Caco-2 (cell line): ENCODE data around the gene FAM13B. TPM values are rescaled to one million over a fixed set of nuclear protein-coding genes. Genes with fewer than 3 reads are reported as not detected.
"Not testable (repeated sequence)": the region's sequence is repeated elsewhere in the genome, so short reads cannot be mapped to it uniquely, and the experiment has no call there.

Source experiments
- BruUV-seq: library from RNA; stranded (reverse); fragments of 400-500 nt; replicated peaks from 2 replicates; lab custom pipeline; 2021; lab: Mats Ljungman, UMichigan
- CTCF ChIA-PET: fragments of 300-600 bp; sonication (Branson Sonifier 250); formaldehyde crosslinking; loops from one replicate; lab custom pipeline; 2022; ENCODE audit warnings: antibody characterized with exemption; lab: Charles Lee
- POLR2A ChIA-PET: fragments of 300-600 bp; sonication (Branson Sonifier 250); formaldehyde crosslinking; loops from one replicate; lab custom pipeline; 2022; ENCODE audit warnings: antibody characterized with exemption; lab: Charles Lee
- DNase-seq, 2 experiments: peaks; one replicate each; pipeline versions ENCODE4 v3.0.0 to v3.0.0-alpha.2; 2020 to 2022
- H3K27me3 ChIP-seq: replicated peaks from 2 replicates; pipeline ENCODE4 v1.6.0; 2011; ENCODE audit warnings: low read length; ENCODE audit not compliant: control insufficient read depth, insufficient read depth
- H3K36me3 ChIP-seq: 2 replicates; pipeline ENCODE4 v1.5.1; 2011; ENCODE audit warnings: low read length; ENCODE audit not compliant: control insufficient read depth, insufficient read depth
- H3K4me1 ChIP-seq: fragments of 250-450 bp; sonication (Bioruptor Pico); 2 replicates; pipeline ENCODE4 v1.5.1; 2020; ENCODE audit warnings: mild to moderate bottlenecking
- H3K4me3 ChIP-seq: 2 replicates; pipeline ENCODE4 v1.5.1; 2011; ENCODE audit warnings: low read depth, mild to moderate bottlenecking, control low read depth, low read length
- H3K9me3 ChIP-seq: fragments of 250-450 bp; sonication (Bioruptor Pico); 2 replicates; pipeline ENCODE4 v1.5.1; 2020; ENCODE audit warnings: mild to moderate bottlenecking, moderate library complexity
- H3K27ac Mint-ChIP-seq: one replicate; pipeline ENCODE4 v1.8.0; 2022; ENCODE audit warnings: mixed read lengths; ENCODE audit not compliant: unreplicated experiment
- H3K27me3 Mint-ChIP-seq: one replicate; pipeline ENCODE4 v1.8.0; 2022; ENCODE audit warnings: mixed read lengths; ENCODE audit not compliant: insufficient read depth, unreplicated experiment
- H3K36me3 Mint-ChIP-seq: one replicate; pipeline ENCODE4 v1.8.0; 2022; ENCODE audit warnings: mild to moderate bottlenecking, mixed read lengths; ENCODE audit not compliant: insufficient read depth, unreplicated experiment
- H3K4me1 Mint-ChIP-seq: one replicate; pipeline ENCODE4 v1.8.0; 2022; ENCODE audit warnings: low read depth, mixed read lengths; ENCODE audit not compliant: unreplicated experiment
- H3K4me3 Mint-ChIP-seq: one replicate; pipeline ENCODE4 v1.8.0; 2022; ENCODE audit warnings: mild to moderate bottlenecking, moderate library complexity, mixed read lengths; ENCODE audit not compliant: unreplicated experiment
- H3K9me3 Mint-ChIP-seq: one replicate; pipeline ENCODE4 v1.8.0; 2022; ENCODE audit warnings: mixed read lengths; ENCODE audit not compliant: unreplicated experiment
- intact Hi-C: fragments of 100-400 bp; cut with micrococcal nuclease; formaldehyde crosslinking; loops from one replicate; pipeline ENCODE4 v1.10.0; 2022; ENCODE audit not compliant: unreplicated experiment
- total RNA-seq: library from RNA; stranded (reverse); gene quantifications from 2 replicates; pipeline ENCODE4 v1.2.3, GENCODE V29; 2022
- TF ChIP-seq, protein P1 (sequence below), 2 experiments: fragments of 200-600 bp in 1 of 2; IDR thresholded peaks; 1 replicate in 1 of 2; 2 replicates in 1 of 2; pipeline versions ENCODE4 v1.5.1 to v1.8.0; 2011 to 2022; ENCODE audit warnings: antibody characterized with exemption in 1 of 2, control low read depth in 1 of 2, inconsistent platforms in 1 of 2, low read depth in 1 of 2, low read length in 1 of 2, mild to moderate bottlenecking in 1 of 2, moderate library complexity in 1 of 2; ENCODE audit not compliant: insufficient read depth in 1 of 2, severe bottlenecking in 1 of 2, unreplicated experiment in 1 of 2

The FAM13B gene
- total RNA-seq, 1 experiment from 2014 or later: 55.8 TPM

DNA sequence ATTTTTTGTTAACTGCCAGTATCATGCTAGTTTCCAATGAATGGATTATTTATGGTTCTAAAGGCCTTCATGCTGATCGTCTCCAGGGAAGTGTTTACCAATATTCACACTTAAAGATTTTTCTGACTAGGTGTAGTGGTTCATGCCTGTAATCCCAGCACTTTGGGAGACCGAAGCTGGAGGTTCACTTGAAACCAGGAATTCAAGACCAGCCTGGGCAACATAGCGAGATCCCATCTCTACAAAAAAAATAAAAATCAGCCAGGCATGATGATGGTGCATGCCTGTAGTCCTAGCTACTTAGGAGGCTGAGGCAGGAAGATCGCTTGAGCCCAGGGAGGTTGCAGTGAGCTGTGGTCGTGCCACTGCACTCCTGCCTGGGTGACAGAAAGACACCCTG is 43.5 kb downstream of the FAM13B start:
- Histone ChIP-seq H3K4me1 (no peaks in the 10 kb centered on the region), H3K4me3 (no peak overlapping the region), H3K27me3 (no peaks in the 10 kb centered on the region), H3K36me3 (no peaks in the 10 kb centered on the region; the same call in 1 of the 2 replicates), H3K9me3 (no peaks in the 10 kb centered on the region)
- Mint-ChIP-seq H3K4me1 (peaks cover 6% of the 10 kb centered on the region), H3K36me3 (peaks cover 43% of the 10 kb centered on the region), H3K4me3 (no peak overlapping the region), H3K9me3 (no peaks in the 10 kb centered on the region), H3K27me3 (no peaks in the 10 kb centered on the region), H3K27ac (no peak overlapping the region)
- TF ChIP-seq, protein P1, sequence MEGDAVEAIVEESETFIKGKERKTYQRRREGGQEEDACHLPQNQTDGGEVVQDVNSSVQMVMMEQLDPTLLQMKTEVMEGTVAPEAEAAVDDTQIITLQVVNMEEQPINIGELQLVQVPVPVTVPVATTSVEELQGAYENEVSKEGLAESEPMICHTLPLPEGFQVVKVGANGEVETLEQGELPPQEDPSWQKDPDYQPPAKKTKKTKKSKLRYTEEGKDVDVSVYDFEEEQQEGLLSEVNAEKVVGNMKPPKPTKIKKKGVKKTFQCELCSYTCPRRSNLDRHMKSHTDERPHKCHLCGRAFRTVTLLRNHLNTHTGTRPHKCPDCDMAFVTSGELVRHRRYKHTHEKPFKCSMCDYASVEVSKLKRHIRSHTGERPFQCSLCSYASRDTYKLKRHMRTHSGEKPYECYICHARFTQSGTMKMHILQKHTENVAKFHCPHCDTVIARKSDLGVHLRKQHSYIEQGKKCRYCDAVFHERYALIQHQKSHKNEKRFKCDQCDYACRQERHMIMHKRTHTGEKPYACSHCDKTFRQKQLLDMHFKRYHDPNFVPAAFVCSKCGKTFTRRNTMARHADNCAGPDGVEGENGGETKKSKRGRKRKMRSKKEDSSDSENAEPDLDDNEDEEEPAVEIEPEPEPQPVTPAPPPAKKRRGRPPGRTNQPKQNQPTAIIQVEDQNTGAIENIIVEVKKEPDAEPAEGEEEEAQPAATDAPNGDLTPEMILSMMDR (IDR thresholded peaks at IDR 0.05; ENCODE audit: insufficient read depth in 1 of 2, low read depth in 1 of 2, low read length in 1 of 2, severe bottlenecking in 1 of 2, unreplicated experiment in 1 of 2): no peak
- ChIA-PET CTCF (no interaction called here), POLR2A (no interaction called here)
- DNase-seq: no peak
- no TSS peak for BruUV-seq
- intact Hi-C loops: no loop called here

DNA sequence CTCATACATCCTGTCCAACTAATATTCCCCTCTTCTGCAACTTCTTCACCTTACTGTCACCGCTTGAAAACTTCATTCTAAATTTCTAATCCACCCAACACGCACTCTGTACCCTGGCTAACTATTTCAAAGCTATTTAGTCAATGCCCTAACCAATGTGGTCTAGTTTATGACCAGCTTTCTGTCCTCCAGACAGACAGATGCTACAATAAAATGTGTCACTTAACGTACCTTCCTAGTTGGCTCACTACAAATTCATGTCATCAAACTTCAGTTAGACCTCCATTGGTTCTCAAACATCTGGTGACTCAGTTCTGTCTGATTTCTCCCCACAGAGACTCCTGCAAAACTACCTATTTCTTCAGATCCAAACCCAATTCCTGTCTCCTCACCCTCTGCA is 57.7 kb downstream of the FAM13B start:
- Mint-ChIP-seq H3K27me3 (no peaks in the 10 kb centered on the region), H3K36me3 (peaks cover 48% of the 10 kb centered on the region), H3K4me3 (no peak overlapping the region), H3K9me3 (peaks cover 15% of the 10 kb centered on the region), H3K4me1 (no peaks in the 10 kb centered on the region), H3K27ac (no peak overlapping the region)
- Histone ChIP-seq H3K36me3 (no peaks in the 10 kb centered on the region), H3K4me3 (no peak overlapping the region), H3K4me1 (no peaks in the 10 kb centered on the region), H3K9me3 (no peaks in the 10 kb centered on the region), H3K27me3 (no peaks in the 10 kb centered on the region)
- ChIA-PET CTCF (no interaction called here), POLR2A (no interaction called here)
- intact Hi-C loops: no loop called here
- BruUV-seq: no TSS peak
- no peak for DNase-seq
- TF ChIP-seq, protein P1 (IDR thresholded peaks at IDR 0.05; ENCODE audit: insufficient read depth in 1 of 2, low read depth in 1 of 2, low read length in 1 of 2, severe bottlenecking in 1 of 2, unreplicated experiment in 1 of 2): no peak

DNA sequence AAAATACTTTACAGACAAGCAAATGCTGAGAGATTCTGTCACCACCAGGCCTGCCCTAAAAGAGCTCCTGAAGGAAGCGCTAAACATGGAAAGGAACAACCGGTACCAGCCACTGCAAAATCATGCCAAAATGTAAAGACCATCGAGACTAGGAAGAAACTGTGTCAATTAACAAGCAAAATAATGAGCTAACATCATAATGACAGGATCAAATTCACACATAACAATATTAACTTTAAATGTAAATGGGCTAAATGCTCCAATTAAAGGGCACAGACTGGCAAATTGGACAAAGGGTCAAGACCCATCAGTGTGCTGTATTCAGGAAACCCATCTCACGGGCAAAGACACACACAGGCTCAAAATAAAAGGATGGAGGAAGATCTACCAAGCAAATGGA is 62.5 kb downstream of the FAM13B start:
- DNase-seq, intact Hi-C loops, BruUV-seq, H3K27me3 ChIP-seq, H3K27ac Mint-ChIP-seq, POLR2A ChIA-PET, H3K4me3 Mint-ChIP-seq, H3K9me3 ChIP-seq, CTCF ChIA-PET, H3K36me3 ChIP-seq, H3K4me1 Mint-ChIP-seq, H3K4me3 ChIP-seq, H3K4me1 ChIP-seq, H3K27me3 Mint-ChIP-seq, H3K9me3 Mint-ChIP-seq: not testable (repeated sequence)
- peaks cover 37% of the 10 kb centered on the region for H3K36me3 Mint-ChIP-seq

DNA sequence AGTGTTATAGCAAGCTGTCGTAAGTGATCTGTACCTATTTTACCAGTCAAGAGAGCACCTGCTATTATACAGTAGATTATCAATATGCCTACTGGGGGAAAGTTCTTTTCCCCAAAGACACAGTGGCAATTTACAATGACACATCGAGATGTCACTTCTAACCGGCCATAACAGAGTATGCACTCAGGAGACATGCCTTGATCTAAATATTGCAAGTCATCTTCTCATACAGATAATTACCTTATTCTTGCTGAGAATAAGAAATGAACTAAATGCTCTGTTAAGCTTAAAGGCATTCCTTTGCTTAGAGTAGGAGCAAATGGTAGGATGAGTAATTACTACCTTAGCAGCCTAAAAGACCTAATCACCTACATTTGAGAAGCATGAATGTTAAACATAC is 72.1 kb downstream of the FAM13B start:
- Histone ChIP-seq H3K9me3 (no peaks in the 10 kb centered on the region), H3K4me3 (no peak overlapping the region), H3K36me3 (peaks cover 2% of the 10 kb centered on the region), H3K4me1 (no peaks in the 10 kb centered on the region), H3K27me3 (no peaks in the 10 kb centered on the region)
- ChIA-PET POLR2A (no interaction called here), CTCF (no interaction called here)
- H3K4me1 Mint-ChIP-seq: peaks cover 7% of the 10 kb centered on the region
- intact Hi-C loops: no loop called here
- TF ChIP-seq, protein P1 (IDR thresholded peaks at IDR 0.05; ENCODE audit: insufficient read depth in 1 of 2, low read depth in 1 of 2, low read length in 1 of 2, severe bottlenecking in 1 of 2, unreplicated experiment in 1 of 2): no peak
- no TSS peak for BruUV-seq
- no peak overlapping the region for H3K4me3 Mint-ChIP-seq
- H3K27me3 Mint-ChIP-seq: no peaks in the 10 kb centered on the region
- H3K9me3 Mint-ChIP-seq: no peaks in the 10 kb centered on the region
- H3K27ac Mint-ChIP-seq: no peak overlapping the region
- DNase-seq: no peak
- peaks cover 33% of the 10 kb centered on the region for H3K36me3 Mint-ChIP-seq
